CD4-positive, alpha-beta T cell treated with Interleukin-6 at 100 ng/mL for 8 hours (primary cell): ENCODE data around the gene FDX2.

Experiments
- DNase-seq: peaks from one replicate; pipeline ENCODE4 v3.0.0-alpha.2; 2020; ENCODE audit warnings: mixed read lengths, low spot score

Gene FDX2

DNA sequence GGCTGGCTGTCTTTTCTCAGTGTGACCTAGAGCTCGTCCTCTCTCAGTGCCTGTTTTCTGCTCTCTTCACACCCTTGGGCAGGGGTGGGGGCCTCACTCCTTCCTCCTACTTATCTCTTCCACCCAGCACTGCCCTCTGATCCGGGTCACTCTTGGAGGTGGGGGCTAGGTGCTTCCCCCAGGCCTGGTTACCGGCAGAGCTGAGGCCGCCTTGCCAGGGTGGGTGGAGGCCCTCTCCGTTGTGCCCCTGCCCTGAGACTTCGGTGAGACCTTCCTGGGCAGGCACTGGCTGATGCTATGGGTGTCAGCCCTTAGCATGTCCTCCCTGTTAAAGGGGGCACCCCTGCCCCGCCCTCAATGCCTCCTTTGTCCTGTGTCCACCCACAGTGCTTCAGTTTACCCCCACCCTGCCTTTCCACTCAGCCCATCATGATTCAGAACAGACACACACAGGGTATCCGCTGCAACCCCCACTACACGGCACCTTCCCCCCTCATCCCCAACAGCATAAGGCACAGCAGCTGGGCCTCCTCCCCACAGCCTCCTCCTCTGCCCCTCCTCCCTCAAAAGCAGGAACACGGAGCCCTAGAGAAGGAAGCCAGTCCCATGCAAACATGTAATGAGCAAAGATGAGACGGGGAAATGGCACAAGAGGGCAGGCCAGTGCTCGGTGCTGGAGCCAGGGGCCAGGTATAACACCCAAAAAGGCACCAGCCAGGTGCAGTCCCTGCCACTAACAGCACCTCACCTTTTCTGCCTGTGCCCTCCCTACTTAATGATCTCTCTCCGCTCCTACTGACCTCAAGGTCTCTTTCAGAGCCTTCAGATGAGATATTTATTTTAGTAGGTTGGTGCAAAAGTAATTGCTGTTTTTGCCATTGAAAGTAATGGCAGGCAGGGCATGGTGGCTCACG lies 16.0 kb downstream of the FDX2 start:
- DNase-seq: no peak

DNA sequence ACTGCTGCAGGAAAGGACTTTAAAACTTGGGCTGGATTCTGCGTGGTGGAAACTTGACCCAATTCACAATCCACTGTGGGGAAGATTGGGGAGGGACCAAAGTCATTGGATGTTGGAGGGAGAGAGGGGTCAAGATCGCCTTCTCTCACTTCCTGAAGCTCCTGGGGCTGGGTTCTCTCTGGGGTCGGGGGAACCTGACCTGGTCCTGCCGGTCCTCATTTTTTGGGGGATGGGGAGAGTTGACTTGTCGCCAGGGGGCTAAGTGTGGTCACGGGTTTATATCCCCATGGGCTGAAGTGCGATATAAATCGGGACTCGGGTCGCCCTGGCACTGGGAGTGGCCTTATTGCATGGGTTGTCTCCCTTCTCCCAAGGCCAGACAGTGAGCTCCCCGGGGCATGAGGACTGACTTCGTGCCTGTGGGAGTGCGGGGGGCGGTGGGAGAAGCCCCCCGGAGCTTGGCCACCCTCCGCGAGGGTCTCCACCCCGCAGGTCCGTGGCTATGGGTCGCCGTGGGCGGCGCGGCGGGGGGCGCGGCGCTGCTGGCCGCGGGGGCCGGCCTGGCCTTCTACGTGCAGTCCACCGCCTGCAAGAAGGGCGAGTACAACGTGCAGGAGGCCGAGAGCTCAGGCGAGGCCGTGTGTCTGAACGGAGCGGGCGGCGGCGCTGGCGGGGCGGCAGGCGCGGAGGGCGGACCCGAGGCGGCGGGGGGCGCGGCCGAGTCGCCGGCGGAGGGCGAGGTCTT lies 19.8 kb downstream of the FDX2 start:
- DNase-seq: no peak

DNA sequence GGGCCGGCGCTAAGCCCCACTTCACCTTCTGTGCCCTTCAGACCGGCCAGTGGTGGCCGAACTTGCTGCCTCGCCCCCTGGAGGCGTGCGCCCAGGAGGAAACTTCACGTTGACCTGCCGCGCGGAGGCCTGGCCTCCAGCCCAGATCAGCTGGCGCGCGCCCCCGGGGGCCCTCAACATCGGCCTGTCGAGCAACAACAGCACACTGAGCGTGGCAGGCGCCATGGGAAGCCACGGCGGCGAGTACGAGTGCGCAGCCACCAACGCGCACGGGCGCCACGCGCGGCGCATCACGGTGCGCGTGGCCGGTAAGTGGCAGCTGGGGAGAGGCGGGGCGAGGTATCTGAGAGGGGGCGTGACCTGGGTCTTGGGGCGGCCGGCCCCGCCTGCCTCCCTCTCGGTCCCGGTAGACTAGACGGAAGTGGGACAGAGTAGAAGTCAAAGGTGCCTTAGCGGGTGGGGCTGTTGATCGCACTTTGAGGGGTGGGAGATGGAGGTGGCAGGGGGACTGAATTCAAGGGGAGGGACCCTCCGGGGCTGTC lies 20.4 kb downstream of the FDX2 start:
- peak; percentile 70 for DNase-seq

DNA sequence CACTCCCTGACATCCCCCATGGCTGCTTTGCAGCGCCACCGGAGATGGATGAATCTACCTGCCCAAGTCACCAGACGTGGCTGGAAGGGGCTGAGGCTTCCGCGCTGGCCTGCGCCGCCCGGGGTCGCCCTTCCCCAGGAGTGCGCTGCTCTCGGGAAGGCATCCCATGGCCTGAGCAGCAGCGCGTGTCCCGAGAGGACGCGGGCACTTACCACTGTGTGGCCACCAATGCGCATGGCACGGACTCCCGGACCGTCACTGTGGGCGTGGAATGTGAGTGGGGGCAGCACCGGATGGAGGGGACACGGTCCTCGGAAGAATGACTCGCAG lies 21.5 kb downstream of the FDX2 start:
- DNase-seq: no peak

DNA sequence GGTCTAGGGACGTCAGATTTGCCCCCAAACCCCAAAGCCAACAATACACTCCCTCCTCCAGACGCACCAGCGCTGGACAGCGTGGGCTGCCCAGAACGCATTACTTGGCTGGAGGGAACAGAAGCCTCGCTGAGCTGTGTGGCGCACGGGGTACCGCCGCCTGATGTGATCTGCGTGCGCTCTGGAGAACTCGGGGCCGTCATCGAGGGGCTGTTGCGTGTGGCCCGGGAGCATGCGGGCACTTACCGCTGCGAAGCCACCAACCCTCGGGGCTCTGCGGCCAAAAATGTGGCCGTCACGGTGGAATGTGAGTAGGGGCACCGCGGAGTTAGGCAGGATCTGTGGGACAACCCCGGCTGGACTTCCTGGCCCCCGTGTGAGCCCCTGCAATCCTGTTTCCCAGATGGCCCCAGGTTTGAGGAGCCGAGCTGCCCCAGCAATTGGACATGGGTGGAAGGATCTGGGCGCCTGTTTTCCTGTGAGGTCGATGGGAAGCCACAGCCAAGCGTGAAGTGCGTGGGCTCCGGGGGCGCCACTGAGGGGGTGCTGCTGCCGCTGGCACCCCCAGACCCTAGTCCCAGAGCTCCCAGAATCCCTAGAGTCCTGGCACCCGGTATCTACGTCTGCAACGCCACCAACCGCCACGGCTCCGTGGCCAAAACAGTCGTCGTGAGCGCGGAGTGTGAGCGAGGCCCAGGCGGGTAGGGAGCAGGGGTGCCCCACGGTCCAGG lies 22.0 kb downstream of the FDX2 start:
- no peak for DNase-seq

DNA sequence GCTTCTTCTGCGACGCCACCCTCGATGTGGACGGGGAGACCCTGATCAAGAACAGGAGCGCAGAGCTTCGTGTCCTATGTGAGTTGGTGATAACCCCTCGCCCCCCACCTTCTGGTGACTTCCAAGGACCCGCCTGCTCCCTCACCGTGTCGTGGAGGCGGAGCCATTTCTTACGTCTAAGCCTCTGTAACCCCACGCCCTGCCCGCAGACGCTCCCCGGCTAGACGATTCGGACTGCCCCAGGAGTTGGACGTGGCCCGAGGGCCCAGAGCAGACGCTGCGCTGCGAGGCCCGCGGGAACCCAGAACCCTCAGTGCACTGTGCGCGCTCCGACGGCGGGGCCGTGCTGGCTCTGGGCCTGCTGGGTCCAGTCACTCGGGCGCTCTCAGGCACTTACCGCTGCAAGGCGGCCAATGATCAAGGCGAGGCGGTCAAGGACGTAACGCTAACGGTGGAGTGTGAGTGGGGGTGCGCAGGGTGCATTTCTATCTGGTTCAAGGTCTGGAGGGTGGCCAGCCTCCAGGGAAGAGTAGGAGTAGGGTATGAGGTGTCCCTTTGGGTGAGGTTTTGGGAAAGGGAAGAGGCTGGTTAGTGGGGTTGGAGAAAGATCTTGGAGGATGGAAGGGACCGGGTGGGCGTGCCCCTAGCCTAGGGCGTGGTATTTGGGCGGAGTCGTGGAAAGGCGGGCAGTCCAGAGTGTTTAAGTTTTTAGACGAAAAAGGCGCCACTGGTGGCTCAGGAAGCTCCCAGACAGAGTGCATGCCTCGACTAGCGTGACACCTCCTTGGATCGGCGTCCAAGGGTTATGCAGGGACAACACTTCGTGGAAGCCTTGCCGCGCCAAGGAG lies 22.8 kb downstream of the FDX2 start:
- DNase-seq: no peak

DNA sequence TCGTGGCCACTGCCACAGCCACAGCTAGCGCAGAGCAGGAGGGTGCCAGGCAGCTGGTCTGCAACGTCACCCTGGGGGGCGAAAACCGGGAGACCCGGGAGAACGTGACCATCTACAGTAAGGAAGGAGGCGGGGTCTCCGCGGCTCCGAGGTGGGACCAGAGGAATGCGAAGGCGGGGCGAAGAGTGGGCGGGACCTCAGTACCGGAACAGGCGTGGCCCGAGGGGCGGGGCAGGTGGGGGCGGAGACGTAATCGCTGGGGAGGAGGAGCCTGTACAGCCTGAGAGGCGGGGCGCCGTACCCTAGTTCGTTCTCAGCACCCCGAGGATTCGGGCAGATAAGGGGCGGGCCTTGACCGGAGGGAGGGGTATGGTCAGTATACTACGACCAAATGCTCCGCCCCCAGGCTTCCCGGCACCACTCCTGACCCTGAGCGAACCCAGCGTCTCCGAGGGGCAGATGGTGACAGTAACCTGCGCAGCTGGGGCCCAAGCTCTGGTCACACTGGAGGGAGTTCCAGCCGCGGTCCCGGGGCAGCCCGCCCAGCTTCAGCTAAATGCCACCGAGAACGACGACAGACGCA lies 23.5 kb downstream of the FDX2 start:
- peak; percentile 43 for DNase-seq

DNA sequence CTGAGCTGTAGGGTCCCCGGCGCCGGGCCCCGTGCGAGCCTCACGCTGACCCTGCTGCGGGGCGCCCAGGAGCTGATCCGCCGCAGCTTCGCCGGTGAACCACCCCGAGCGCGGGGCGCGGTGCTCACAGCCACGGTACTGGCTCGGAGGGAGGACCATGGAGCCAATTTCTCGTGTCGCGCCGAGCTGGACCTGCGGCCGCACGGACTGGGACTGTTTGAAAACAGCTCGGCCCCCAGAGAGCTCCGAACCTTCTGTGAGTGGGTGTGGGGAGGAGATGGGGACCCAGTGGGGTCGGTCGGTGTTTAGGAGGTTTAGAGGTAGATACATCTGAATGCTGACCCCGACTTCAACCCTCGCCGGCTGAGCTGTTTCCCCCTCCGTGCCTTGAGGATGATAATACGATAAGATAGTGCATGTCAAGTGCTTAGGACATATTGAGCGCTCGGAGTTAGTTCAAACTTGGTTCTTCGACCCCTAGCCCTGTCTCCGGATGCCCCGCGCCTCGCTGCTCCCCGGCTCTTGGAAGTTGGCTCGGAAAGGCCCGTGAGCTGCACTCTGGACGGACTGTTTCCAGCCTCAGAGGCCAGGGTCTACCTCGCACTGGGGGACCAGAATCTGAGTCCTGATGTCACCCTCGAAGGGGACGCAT lies 24.1 kb downstream of the FDX2 start:
- DNase-seq: no peak

DNA sequence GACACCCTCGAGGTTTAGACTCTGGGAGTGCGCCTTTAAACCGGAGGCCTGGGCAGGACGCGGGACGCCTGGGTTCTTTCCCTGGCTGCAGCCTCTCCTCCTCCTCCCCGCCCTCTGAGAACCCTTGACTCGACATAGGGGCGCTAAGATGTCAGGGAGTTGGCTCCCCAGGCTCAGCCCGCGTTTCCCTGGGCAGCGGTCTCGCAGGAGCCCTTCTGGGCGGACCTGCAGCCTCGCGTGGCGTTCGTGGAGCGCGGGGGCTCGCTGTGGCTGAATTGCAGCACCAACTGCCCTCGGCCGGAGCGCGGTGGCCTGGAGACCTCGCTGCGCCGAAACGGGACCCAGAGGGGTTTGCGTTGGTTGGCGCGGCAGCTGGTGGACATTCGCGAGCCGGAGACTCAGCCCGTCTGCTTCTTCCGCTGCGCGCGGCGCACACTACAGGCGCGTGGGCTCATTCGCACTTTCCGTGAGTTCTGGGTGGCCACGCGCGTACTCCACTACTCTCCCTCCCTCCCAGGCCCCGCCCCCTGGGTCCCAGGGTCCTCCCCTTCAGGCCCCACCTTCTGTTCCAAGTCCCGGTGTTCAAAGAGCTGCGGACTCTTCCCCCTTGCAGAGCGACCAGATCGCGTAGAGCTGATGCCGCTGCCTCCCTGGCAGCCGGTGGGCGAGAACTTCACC lies 24.8 kb downstream of the FDX2 start:
- DNase-seq: peak; percentile 37

DNA sequence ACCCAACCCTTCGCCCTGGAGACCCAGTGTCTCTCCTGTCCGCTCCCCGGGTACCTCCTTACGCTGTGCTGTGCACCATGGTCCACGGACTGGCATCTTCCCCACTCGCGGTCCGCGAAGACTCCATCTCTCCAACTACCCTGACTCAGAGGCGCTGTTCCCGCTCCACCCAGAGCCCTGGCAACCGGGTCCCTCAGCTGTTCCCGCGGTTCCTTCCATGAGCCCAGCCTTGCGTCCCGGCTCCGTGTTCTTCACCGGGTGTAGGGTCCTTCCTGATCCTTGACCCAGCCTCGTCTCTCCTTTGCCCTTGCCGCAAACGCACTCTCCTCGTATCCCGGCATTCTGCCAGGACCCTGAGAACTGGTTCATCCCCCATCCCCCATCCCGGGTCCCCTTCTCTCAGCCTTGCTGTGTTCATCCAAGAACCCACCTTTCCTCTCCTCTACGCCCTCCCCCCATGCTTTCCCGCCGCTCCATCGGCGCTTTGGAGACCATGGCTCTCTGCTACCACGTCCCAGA lies 25.4 kb downstream of the FDX2 start:
- no peak for DNase-seq

DNA sequence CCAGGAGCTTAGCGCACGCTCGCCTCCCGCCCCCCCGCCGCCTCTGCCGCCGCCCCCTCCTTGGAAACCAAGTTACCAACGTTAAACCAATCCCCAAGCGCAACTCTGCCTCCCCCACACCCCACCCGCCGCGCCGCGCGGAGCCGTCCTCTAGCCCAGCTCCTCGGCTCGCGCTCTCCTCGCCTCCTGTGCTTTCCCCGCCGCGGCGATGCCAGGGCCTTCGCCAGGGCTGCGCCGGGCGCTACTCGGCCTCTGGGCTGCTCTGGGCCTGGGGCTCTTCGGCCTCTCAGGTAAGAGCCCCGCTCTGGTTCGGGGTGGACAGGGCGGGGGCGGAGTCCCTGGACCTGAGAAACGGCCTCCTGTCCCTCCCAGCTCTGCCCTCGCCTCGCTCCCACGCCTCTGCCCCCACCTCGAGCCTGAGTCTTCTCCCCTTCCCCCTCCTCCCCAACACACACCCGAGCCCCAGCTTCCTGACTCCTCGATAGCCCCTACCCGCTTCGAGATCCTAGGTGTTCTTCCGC lies 25.9 kb downstream of the FDX2 start, which contains the start of gene ICAM5:
ICAM5 (plus strand) TSS at position 117 of the 521 bp plus-strand sequence; CDS start at position 209, 92 bp downstream.
- no peak for DNase-seq

DNA sequence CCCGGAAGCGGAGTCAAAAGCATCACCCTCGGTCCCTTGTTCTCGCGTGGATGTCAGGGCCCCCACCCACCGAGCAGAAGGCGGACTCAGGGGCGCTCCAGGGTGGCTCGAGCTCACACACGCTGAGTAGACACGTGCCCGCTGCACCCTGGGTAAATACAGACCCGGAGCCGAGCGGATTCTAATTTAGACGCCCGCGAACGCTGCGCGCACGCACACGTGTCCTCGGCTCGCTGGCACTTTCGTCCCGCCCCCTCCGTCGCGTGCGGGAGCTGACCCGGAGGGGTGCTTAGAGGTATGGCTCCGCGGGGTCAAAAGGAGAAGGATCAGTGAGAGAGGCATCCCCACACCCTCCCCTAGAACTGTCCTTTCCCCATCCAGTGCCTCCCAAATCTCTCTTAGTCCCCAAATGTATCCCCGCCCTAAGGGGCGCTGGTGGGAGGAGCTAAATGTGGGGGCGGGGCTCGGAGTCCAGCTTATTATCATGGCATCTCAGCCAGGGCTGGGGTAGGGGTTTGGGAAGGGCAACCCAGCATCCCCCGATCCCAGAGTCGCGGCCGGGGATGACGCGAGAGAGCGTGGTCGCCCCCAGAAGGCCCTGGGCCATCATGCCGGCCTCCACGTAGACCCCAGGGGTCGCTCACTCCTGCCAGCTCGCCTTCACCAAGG lies 26.5 kb downstream of the FDX2 start:
- peak; percentile 34 for DNase-seq

DNA sequence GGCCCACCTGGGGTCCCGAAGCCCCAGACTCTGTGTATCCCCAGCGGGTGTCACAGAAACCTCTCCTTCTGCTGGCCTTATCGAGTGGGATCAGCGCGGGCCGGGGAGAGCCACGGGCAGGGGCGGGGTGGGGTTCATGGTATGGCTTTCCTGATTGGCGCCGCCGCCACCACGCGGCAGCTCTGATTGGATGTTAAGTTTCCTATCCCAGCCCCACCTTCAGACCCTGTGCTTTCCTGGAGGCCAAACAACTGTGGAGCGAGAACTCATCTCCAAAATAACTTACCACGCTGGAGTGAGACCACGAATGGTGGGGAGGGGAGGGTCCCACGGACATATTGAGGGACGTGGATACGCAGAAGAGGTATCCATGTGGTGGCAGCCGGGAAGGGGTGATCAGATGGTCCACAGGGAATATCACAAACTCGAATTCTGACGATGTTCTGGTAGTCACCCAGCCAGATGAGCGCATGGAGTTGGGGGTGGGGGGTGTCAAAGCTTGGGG lies 27.1 kb downstream of the FDX2 start:
- DNase-seq: no peak

DNA sequence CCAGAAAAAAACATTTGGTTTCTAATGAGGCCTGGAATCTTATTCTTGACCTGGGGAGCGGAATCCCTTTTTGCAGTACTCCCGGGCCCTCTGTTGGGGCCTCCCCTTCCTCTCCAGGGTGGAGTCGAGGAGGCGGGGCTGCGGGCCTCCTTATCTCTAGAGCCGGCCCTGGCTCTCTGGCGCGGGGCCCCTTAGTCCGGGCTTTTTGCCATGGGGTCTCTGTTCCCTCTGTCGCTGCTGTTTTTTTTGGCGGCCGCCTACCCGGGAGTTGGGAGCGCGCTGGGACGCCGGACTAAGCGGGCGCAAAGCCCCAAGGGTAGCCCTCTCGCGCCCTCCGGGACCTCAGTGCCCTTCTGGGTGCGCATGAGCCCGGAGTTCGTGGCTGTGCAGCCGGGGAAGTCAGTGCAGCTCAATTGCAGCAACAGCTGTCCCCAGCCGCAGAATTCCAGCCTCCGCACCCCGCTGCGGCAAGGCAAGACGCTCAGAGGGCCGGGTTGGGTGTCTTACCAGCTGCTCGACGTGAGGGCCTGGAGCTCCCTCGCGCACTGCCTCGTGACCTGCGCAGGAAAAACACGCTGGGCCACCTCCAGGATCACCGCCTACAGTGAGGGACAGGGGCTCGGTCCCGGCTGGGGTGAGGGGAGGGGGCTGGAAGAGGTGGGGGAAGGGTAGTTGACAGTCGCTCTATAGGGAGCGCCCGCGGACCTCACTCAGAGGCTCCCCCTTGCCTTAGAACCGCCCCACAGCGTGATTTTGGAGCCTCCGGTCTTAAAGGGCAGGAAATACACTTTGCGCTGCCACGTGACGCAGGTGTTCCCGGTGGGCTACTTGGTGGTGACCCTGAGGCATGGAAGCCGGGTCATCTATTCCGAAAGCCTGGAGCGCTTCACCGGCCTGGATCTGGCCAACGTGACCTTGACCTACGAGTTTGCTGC lies 28.7 kb downstream of the FDX2 start, which contains the start of gene ICAM4:
ICAM4 (plus strand) TSS at position 153 of the 935 bp plus-strand sequence; CDS start at position 211, 58 bp downstream.
- DNase-seq: no peak

DNA sequence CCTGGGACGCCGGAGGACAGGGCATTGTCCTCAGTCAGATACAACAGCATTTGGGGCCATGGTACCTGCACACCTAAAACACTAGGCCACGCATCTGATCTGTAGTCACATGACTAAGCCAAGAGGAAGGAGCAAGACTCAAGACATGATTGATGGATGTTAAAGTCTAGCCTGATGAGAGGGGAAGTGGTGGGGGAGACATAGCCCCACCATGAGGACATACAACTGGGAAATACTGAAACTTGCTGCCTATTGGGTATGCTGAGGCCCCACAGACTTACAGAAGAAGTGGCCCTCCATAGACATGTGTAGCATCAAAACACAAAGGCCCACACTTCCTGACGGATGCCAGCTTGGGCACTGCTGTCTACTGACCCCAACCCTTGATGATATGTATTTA lies 30.4 kb downstream of the FDX2 start:
- no peak for DNase-seq

DNA sequence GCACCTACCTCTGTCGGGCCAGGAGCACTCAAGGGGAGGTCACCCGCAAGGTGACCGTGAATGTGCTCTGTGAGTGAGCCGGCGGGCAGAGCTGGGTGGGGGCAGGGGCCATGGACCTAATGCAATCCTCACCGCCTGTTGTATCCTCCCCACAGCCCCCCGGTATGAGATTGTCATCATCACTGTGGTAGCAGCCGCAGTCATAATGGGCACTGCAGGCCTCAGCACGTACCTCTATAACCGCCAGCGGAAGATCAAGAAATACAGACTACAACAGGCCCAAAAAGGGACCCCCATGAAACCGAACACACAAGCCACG lies 30.9 kb downstream of the FDX2 start:
- no peak for DNase-seq
